NCI-H748 treated with DMSO at 0.1 percent for 48 hours (cell line): ENCODE results near the gene VCL.

ENCODE experiments used
- DNase-seq: peaks from one replicate; lab custom pipeline; 2025; lab: John Stamatoyannopoulos, UW

Gene VCL

GRCh38 chr10:74151879-74152722 lies 154.2 kb downstream of the VCL start:
- DNase-seq, result no peak

GRCh38 chr10:74153123-74153522 lies 155.2 kb downstream of the VCL start:
- DNase-seq, result no peak

- no peak for DNase-seq
These were observed 155.8 kb downstream of the VCL start for GRCh38 chr10:74153676-74154075.

GRCh38 chr10:74156919-74157289 lies 159.0 kb downstream of the VCL start:
- DNase-seq, result no peak

- no peak for DNase-seq
These were observed 162.1 kb downstream of the VCL start for GRCh38 chr10:74160013-74160412.

- no peak for DNase-seq
These were observed 165.6 kb downstream of the VCL start for GRCh38 chr10:74163319-74164068.

- no peak for DNase-seq
These were observed 167.0 kb downstream of the VCL start for GRCh38 chr10:74164716-74165529.

- no peak for DNase-seq
These were observed 167.6 kb downstream of the VCL start for GRCh38 chr10:74165530-74165901.

GRCh38 chr10:74167443-74167842 lies 169.5 kb downstream of the VCL start:
- no peak for DNase-seq
